Hypothalamus (tissue), 51 donors: ENCODE results near the gene SEC11A.

Source experiments
- DNase-seq, 51 donors: peaks; one replicate each; lab custom pipeline; 2025; lab: John Stamatoyannopoulos, UW

The SEC11A gene

GRCh38 chr15:84685304-84685703 is 30.6 kb downstream of the SEC11A start:
- DNase-seq: peak in 1 of 51 donors; percentile 11

- no peak for DNase-seq
These were observed 31.8 kb downstream of the SEC11A start for GRCh38 chr15:84684092-84684491.

- DNase-seq: no peak
These were observed 34.1 kb downstream of the SEC11A start for GRCh38 chr15:84681831-84682230.

GRCh38 chr15:84671211-84671610 is 44.7 kb downstream of the SEC11A start:
- DNase-seq: no peak

GRCh38 chr15:84669726-84670125 is 46.2 kb downstream of the SEC11A start:
- no peak for DNase-seq

- DNase-seq: no peak
These were observed 47.5 kb downstream of the SEC11A start for GRCh38 chr15:84668221-84668982.

- DNase-seq: no peak
These were observed 49.6 kb downstream of the SEC11A start for GRCh38 chr15:84666373-84666772.

- DNase-seq: no peak
These were observed 54.9 kb downstream of the SEC11A start for GRCh38 chr15:84661001-84661400.

GRCh38 chr15:84659904-84660781 is 55.8 kb downstream of the SEC11A start:
- DNase-seq: no peak

- DNase-seq: no peak
These were observed 57.0 kb downstream of the SEC11A start for GRCh38 chr15:84658788-84659411.

- peak in 48 of 51 donors; percentile 15 to 79 (median 57) for DNase-seq
These were observed 57.7 kb downstream of the SEC11A start, which contains the start of gene NMB for GRCh38 chr15:84658080-84658787. TSS of gene NMB (minus strand) at chr15:84658199. CDS start at chr15:84658152, 47 bp downstream.

GRCh38 chr15:84657748-84658079 is 58.2 kb downstream of the SEC11A start:
- DNase-seq: peak in 1 of 51 donors; percentile 44

GRCh38 chr15:84656972-84657371 is 59.0 kb downstream of the SEC11A start:
- no peak for DNase-seq

- peak in 49 of 51 donors; percentile 16 to 91 (median 69) for DNase-seq
These were observed 61.1 kb downstream of the SEC11A start for GRCh38 chr15:84654689-84655453.

- DNase-seq: peak; percentile 73 to 100 (median 97)
These were observed 61.8 kb downstream of the SEC11A start, which contains the start of gene WDR73 for GRCh38 chr15:84653910-84654688. TSS of gene WDR73 (minus strand) at chr15:84654283. CDS start at chr15:84654274, 9 bp downstream.

- no peak for DNase-seq
These were observed 62.4 kb downstream of the SEC11A start for GRCh38 chr15:84653584-84653909.

GRCh38 chr15:84649706-84650105 is 66.2 kb downstream of the SEC11A start:
- no peak for DNase-seq

- peak in 3 of 51 donors; percentile 16 to 18 (median 17) for DNase-seq
These were observed 67.4 kb downstream of the SEC11A start for GRCh38 chr15:84648539-84648938.

GRCh38 chr15:84647726-84648125 is 68.2 kb downstream of the SEC11A start:
- DNase-seq: no peak
